Kidney epithelial cell (primary cell): Measurements from ENCODE around the gene ABCB4. TPM values are rescaled to one million over a fixed set of nuclear protein-coding genes. Genes with fewer than 3 reads are reported as not detected.

ENCODE experiments used
- DNase-seq: peaks from one replicate; pipeline ENCODE4 v3.0.0-alpha.2; 2010; ENCODE audit warnings: low read depth
- H3K27me3 ChIP-seq: 2 replicates; pipeline ENCODE4 v1.6.0; 2011; ENCODE audit warnings: low read length; ENCODE audit not compliant: control insufficient read depth, insufficient read depth
- H3K36me3 ChIP-seq: 2 replicates; pipeline ENCODE4 v1.5.1; 2011; ENCODE audit warnings: low read length; ENCODE audit not compliant: control insufficient read depth, insufficient read depth
- H3K4me3 ChIP-seq: 2 replicates; pipeline ENCODE4 v1.5.1; 2011; ENCODE audit warnings: low read depth, mild to moderate bottlenecking, control low read depth, low read length
- total RNA-seq: library from RNA; depleted of rRNA; stranded (reverse); fragments of >200 nt; gene quantifications from 2 replicates; pipeline ENCODE4 v1.2.3, GENCODE V29; 2015
- TF ChIP-seq, protein P1 (sequence below): IDR thresholded peaks from 2 replicates; pipeline ENCODE4 v1.5.1; 2011; ENCODE audit warnings: mild to moderate bottlenecking, moderate library complexity, low read length, control low read depth, inconsistent platforms; ENCODE audit not compliant: insufficient read depth, poor library complexity, severe bottlenecking

The ABCB4 gene
- total RNA-seq, 1 donor from 2014 or later: 6.4 TPM

DNA sequence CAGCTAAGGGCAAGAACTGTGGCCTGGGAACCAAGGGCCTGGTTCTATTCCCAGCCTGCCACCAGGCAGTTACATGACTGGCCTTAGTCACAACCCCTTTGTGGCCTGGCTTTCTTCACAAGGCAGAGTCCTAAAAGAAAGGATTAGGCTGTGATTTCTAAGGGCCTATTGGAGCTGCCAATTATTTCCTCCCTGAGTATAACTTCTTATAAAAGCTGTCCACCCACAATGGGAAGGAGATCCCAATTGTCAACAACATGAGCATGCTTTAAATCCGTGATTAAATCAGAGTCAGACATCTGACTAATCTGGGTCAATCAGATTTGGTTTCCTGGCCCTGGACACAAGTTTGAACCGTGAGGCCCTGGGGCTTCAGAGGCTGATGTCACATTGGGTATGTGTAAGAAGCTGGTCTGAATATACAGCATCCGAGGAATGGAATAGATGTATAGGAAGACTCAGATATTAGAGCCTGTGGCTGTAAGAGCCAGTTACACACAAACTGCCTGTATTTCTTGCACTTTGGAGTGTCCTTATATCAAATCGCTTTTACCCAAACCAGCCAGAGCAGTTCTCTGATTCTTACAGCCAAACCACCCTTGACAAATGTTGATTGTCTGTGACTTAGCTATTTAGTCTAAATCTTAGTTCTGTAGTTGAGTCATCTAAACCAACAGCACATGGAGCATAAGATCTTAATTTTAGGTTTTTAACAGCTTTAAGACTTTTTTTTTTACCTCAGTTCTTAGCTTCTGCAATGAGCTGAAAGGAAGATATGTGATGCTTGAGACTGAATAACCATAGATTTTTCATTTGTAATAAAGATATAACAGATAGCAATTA, 61.3 kb downstream of the ABCB4 start:
- Histone ChIP-seq H3K36me3 (no peaks in the 10 kb centered on the region), H3K4me3 (no peak overlapping the region), H3K27me3 (no peaks in the 10 kb centered on the region)
- DNase-seq: peak; percentile 19
- TF ChIP-seq, protein P1, sequence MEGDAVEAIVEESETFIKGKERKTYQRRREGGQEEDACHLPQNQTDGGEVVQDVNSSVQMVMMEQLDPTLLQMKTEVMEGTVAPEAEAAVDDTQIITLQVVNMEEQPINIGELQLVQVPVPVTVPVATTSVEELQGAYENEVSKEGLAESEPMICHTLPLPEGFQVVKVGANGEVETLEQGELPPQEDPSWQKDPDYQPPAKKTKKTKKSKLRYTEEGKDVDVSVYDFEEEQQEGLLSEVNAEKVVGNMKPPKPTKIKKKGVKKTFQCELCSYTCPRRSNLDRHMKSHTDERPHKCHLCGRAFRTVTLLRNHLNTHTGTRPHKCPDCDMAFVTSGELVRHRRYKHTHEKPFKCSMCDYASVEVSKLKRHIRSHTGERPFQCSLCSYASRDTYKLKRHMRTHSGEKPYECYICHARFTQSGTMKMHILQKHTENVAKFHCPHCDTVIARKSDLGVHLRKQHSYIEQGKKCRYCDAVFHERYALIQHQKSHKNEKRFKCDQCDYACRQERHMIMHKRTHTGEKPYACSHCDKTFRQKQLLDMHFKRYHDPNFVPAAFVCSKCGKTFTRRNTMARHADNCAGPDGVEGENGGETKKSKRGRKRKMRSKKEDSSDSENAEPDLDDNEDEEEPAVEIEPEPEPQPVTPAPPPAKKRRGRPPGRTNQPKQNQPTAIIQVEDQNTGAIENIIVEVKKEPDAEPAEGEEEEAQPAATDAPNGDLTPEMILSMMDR: no peak

DNA sequence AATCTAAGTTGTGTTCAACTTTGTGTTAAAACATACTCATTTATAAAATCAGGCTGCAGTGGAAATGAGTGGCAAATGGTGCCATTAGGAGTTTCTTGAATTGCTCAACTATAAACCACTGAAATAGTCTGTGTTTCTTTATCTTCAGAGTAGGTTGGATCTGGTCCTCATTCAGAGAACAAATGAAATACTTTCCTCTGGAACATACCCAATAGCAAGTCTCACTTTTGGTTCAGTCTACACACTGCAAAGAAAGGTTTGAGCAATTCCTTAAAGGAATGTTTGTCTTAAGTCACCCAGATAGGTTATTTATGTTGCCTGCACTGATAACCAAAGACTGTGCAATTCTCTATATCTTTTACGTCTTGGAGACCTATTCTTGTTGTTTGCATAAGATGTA, 62.5 kb downstream of the ABCB4 start:
- Histone ChIP-seq H3K36me3 (no peaks in the 10 kb centered on the region), H3K4me3 (no peak overlapping the region), H3K27me3 (no peaks in the 10 kb centered on the region)
- no peak for DNase-seq
- TF ChIP-seq, protein P1: no peak

DNA sequence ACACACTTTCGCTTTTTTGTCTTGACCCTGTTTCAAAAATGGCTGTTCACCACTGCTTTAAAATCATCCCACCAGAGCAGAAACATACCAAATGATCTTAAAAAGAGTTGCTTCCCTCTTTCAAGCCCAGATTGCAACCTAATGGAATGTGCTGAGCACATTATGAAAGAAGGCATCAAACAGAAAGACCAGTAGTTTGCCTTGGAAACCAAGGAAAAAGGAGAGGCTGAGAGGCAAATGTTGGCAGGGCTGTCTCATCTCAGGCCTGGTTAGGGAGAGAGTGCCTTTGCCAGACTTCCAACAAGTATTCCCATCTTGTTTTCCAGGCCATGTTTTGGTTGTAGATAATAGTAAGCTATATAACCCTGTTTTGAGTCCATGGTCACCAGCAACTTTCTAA, 64.3 kb downstream of the ABCB4 start:
- no peak for DNase-seq
- H3K36me3 ChIP-seq: no peaks in the 10 kb centered on the region
- TF ChIP-seq, protein P1: no peak

DNA sequence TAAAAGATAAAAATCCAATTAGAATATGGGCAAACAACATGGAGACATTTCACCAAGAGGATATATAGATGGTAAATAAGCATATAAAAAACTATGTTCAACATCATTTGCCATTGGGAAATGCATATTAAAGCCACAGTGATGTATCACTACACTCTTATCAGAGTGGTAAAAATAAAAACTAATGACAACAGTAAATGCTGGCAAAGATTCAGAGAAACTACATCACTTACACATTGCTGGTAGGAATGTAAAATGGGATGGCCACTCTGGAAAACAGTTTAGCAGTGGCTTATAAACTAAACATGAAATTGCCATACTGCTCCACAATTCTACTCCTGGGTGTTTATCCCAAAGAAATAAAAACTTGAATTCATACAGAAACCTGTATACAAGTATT, 70.8 kb downstream of the ABCB4 start:
- Histone ChIP-seq H3K36me3 (no peaks in the 10 kb centered on the region), H3K27me3 (no peaks in the 10 kb centered on the region), H3K4me3 (no peak overlapping the region)
- no peak for DNase-seq
- TF ChIP-seq, protein P1: no peak

More for the DNA sequence above, 64.3 kb downstream of the ABCB4 start:
- Histone ChIP-seq H3K4me3 (no peak overlapping the region), H3K27me3 (no peaks in the 10 kb centered on the region)

DNA sequence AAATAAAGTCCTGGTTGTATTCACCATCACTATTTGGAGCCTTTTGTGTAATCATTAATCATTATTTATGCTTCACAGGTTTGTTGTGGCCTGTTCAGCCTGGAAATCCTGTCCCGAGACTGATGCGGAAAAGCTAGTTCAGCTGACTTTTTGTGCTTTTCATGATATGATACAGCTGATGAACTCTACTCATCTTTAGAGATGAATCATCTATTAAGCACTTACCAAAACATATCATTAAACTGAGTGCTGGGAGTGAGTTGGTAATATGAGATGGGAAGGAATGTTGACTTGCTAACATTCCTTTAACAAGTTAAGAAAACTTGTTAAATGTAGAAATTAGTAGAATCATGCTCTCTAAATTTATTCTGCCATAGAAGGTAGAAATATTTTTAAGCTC, 77.0 kb downstream of the ABCB4 start:
- Histone ChIP-seq H3K27me3 (no peaks in the 10 kb centered on the region), H3K36me3 (no peaks in the 10 kb centered on the region), H3K4me3 (no peak overlapping the region)
- TF ChIP-seq, protein P1: no peak
- peak; percentile 69 for DNase-seq
